Heart left ventricle (tissue), 13 donors: ENCODE data around the gene TUBG2.

Source experiments
- POLR2A ChIP-seq, 2 donors: fragments of 450-650 bp; IDR thresholded peaks; one replicate each; pipeline ENCODE4 v1.6.1; 2017; ENCODE audit warnings: antibody characterized with exemption in 2 of 2, mild to moderate bottlenecking in 2 of 2, moderate library complexity in 2 of 2
- TF ChIP-seq, protein P1 (sequence below), 12 donors: fragments of 200-600 bp; sonication (generic) in 4 of 12; IDR thresholded peaks; one replicate each; pipeline versions ENCODE4 v1.5.0 to v1.8.0; 2018 to 2022; ENCODE audit warnings: antibody characterized with exemption in 12 of 12, mild to moderate bottlenecking in 5 of 12
- donor health status: ischemic (EF 13 %, LVEDD 7.1; RV severe dilation, severe dysfunction).
- donor health status: DM: no; HTN: yes; CAD: no.
- donor health status: DM: no; HTN: no; CAD: no.
- donor health status: ischemic (EF 25% LVEDD 6.9; RV normal size, moderate dysfunction).
- donor health status: ischemic (EF 25% LVEDD 5.7; RV mildly dilated, moderate dysfunction).
- donor health status: ischemic (EF 35%, LVEDD 5.7; RV mildly dilated, moderate dysfunction).
- donor health status: nonischemic (EF 11% LVEDD 7.7; RV severe dilation, severe dysfunction).
- donor health status: DM: yes; HTN: yes; CAD: no.
- donor health status: PGD.
- donor health status: ischemic (EF 29% LVEDD 5.4; RV normal size, mild dysfunction).
- donor health status: nonischemic (EF 23%, LVEDD 6.1; RV moderate dilation, normal function).

DNA sequence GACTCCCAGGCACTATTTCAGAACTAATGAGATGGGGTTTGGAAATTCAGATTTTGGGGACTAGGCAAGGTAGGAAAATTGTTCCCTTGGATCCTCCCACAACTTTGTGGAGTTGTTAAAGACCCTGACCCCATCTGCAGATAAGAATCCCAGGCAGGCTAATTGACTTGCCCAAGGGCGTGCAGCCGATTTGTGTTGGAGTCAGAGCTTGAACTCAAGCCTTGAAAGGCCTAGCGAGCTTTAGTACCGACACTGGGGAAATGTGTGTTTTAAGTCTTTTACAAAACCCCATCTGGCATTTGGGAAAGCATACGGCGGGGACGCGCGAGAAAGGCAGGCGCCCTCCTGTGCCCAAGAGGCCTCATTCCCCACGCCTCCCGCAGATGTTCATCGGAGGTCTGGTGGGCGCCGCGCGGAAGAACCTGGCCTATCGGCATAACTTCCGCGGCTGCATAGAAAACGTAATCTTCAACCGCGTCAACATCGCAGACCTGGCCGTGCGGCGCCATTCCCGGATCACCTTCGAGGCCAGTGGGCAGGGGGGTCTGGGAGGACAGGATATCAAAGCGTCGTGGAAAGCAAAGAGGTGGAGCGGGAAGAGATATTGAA, 27.5 kb downstream of the TUBG2 start:
- TF ChIP-seq, protein P1, sequence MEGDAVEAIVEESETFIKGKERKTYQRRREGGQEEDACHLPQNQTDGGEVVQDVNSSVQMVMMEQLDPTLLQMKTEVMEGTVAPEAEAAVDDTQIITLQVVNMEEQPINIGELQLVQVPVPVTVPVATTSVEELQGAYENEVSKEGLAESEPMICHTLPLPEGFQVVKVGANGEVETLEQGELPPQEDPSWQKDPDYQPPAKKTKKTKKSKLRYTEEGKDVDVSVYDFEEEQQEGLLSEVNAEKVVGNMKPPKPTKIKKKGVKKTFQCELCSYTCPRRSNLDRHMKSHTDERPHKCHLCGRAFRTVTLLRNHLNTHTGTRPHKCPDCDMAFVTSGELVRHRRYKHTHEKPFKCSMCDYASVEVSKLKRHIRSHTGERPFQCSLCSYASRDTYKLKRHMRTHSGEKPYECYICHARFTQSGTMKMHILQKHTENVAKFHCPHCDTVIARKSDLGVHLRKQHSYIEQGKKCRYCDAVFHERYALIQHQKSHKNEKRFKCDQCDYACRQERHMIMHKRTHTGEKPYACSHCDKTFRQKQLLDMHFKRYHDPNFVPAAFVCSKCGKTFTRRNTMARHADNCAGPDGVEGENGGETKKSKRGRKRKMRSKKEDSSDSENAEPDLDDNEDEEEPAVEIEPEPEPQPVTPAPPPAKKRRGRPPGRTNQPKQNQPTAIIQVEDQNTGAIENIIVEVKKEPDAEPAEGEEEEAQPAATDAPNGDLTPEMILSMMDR (IDR thresholded peaks at IDR 0.05) = no peak
- TF ChIP-seq POLR2A (IDR thresholded peaks at IDR 0.05) = no peak
